HG03342 (cell line): ENCODE results near the gene PDHA2.
"Not testable (repeated sequence)": the region's sequence is repeated elsewhere in the genome, so short reads cannot be mapped to it uniquely, and the experiment has no call there.

Source experiments
- ATAC-seq: cut with Tn5 transposase; IDR thresholded peaks from one replicate; pipeline ENCODE4 v1.9.1; 2021; ENCODE audit warnings: mild to moderate bottlenecking, moderate library complexity; ENCODE audit not compliant: unreplicated experiment

Gene PDHA2

DNA sequence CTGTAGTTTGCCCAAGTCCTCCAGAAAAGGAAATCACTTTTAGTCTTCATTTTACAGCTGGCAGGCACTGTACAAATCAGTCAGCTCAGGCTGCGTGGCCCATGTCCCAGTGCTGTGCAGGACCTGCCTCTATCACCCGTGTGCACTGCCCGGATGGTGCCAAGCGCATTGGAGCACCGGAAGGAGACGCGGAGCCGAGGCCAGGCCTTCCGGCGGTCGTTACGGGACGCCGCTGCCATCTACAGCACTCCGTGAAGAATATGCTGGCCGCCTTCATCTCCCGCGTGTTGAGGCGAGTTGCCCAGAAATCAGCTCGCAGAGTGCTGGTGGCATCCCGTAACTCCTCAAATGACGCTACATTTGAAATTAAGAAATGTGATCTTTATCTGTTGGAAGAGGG lies at the start of gene PDHA2:
Gene PDHA2 (plus strand): TSS at position 203 of the 400 bp plus-strand sequence. CDS start 58 bp downstream, at position 261.
- no peak for ATAC-seq

DNA sequence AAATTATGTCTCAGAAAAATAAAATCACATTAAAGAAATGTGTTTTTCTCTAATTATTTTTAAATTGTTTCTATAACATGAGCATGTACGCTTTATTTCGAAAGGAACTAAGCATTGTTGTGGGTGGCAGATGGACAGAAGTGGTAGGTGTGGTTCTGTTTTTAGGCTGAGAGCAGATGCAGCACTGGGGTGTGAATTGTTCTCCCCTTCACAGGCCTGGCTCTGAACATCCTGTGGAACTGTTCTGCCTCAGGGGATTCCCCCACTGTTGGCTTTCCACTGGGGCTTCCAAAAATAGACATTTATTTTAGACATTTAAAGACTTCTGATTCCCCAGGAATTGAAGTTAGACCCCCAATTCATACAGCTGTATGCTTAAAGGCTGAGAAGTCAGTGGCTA lies 41.9 kb upstream of the PDHA2 start:
- no peak for ATAC-seq

DNA sequence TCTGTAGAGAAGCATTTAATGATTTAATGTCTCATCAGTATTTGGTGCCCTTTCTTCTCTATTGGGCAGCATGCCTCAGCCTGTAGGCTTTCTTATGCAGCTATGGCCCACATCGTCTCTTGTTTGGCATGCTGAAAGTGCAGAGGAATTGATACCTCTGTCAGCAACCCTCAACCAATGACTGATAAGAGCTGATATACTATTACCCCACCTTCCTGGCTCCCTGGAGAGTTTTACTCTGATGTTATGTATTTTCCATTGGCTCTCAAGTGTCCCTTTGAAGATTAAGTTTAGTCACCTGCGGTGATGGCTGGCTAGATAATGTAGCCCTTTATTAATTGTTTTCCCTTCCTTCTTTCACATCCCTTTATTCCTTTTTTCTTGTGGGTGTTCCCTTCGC lies 41.2 kb upstream of the PDHA2 start:
- ATAC-seq, result no peak

DNA sequence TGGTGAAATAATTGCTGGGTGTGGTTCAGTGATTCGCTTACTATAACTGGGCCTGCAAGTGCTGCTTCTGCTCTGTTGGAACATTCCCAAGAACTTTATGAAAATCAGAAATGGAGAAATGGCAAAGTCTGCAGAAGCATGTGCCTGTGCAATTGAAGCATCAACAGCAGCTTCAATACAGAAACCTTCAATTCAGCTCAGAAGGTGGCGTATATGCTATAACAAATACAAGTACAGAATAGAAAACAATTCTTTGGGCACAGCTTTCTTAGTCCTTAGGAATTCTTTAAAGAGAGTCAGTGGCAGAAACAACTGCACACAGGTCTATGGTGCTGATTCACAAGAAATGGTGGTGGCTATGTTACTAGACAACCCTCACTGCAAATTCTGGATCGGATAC lies 18.0 kb upstream of the PDHA2 start:
- ATAC-seq, result no peak

DNA sequence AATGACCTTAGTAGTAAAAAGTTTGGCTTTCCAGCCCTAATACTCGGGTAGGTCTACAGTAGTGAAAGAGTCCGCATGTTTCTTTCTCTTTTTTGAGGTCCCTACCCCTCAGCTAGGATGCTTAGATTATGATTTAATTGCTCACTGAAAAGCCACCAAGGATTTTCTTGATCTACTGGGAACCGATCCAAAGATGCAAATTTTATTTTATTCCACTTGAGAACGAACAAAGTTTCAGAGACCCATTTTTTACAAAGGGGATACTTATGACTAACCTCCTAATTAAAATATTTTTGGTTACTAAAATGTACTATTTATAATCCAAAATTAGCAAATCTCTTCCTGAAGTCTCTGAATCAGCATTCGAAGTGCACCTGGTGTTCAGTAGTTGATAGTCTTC lies 14.3 kb upstream of the PDHA2 start:
- ATAC-seq, result no peak

DNA sequence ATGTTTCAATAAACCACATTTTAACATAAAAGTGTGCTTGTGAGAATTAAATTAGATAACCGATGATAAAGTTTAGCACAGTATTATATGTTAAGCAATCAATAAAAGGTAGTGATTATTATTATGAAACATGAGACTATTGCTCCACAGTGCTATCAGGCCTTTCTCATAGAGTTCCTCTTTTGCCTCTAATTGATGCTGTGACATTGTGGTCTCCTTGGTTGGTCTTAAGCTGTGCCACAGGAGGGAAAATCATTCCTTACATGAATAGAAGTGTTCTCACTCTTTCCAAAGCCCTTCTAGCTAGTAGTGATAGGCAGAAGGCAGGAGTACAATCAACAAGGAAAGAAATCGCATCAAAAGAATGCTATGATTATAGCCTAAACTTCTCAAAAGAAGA lies 9.2 kb upstream of the PDHA2 start:
- ATAC-seq, result no peak

DNA sequence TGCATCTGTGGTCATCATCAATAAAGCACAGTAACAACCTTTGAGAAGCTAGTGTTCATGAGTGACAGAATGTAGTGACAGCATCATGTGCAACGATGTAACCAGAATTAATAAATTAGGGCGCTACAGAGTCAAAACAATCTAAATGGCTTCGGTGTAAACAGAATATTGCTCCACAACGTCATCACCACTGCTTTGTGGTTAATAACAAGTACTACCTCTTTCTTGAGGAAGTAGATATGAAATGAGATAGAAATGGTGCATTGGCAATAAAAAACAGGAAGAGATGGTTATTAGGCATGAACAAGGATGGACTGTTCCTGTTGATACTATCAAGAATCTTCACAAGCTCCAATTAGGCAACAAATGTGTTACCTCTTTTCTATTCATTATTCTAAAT lies 8.7 kb upstream of the PDHA2 start:
- no peak for ATAC-seq

DNA sequence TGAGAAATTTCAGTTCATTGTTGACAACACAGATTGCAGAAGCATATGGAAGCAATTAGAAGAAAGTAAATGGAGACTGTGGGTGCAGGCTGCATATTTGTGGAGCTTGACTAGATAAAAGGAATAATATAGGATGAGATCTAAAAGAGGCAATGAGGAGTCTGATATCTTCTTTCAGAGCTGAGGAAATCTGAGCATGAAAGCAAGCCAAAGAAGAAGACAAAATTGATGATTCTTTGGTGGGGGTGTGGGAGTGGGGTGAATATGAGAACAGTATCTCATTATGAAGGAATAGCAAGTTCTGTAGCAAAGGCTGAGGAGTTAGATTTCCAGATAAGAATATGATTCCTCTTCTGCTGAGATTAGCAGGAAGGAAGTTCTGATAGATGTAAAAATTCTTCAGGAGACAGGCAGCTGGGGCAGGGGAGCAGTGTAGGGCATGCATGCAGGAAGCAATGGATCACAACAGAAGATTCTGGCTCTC lies 6.1 kb upstream of the PDHA2 start:
- no peak for ATAC-seq

DNA sequence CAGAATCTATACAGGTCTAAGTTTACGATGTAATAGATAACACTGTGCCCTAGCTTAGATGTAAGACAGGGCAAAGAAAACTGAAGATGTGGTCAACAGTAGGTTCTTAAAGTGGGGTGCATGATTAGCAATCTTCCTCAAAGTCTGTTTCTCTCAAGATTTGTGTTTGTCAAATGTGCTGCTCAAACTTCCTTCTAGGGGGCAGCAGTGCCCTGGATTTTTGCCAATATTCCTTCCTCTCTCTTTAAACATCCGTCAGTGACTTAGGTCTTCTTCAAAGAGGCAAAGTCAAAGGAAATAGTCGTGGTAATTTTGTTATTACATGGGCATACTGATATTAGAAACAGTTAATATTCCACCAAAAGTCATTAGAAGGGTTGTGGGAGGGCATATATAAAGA lies 4.2 kb upstream of the PDHA2 start:
- no peak for ATAC-seq

DNA sequence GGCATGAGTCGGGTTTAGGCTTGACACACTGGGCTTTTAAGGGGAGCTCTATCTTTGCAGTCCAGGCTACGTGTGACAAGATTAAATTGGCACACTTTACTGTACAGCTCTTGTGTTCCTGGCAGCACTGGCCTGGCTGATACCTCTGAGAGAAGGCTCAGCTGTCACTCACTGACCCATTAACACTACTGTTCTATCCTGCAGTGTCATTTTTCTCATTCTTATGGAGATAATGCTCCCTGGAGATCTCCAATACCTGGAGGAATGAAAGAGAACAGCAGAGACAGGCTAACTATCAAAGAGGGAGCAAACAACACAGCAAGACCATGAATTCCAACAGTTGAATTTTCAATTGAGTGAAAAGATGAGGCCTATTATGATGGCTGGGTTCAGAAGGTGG lies 1.7 kb upstream of the PDHA2 start:
- no peak for ATAC-seq

DNA sequence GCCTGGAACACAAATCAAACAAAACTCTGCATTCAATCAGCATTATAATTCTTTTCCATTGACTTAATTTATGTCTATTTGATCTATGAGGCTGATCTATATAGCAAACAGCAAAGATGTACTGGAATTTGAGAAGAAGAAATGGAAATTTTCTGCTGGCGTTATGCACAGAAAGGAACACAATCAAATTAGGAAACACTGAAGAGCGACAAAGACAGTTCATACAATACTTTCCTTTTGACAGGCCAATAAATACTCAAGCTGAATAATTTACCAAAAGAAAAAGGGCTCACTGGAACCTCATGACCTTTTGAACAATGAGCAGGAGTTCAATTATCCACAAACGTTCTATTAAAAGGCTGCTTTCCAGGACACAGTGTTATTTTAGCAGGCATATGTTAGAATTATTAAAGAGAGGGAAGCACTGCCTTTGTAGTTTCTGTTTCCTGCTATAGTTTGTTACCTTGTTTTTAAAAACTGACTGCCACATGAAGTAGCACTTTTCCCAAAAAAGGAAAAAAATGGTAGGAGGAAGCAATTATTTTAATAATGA lies 8.1 kb downstream of the PDHA2 start:
- no peak for ATAC-seq

DNA sequence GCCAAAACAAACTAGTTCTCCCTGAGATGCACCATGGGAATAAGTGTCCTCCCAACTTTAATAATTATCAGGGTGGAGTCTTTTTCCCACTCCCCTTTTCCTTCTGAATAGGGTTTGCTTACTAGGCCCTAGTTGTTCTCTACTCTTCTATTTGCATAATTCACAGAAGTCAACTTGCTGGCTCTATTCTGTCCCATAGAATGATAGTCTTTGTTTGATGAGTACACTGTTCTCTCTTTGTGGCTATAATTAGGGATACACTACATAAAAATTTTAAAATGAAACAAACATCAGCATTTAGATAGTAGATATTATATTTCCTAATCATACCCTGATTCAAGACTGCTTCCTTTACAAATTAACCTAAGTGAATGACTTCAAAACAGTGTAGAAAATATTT lies 10.3 kb downstream of the PDHA2 start:
- no peak for ATAC-seq

DNA sequence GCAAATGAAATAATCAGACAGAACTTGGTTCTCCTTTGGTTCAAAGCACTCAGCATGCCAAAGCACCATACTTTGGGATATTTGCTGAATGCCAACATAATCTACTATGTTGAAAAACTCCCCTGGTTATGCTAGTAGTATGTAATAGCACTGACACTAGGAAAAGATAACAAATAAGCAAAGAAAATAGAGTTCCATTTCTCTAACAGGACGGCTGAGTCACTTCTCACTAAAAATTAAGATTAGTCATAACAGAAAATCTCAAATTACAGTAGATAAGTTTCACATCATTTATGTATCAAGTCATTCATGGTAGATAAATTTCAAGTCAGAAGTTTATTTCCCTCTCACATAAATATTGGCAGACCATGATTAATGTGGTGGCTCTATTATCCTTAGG lies 17.9 kb downstream of the PDHA2 start:
- no peak for ATAC-seq

DNA sequence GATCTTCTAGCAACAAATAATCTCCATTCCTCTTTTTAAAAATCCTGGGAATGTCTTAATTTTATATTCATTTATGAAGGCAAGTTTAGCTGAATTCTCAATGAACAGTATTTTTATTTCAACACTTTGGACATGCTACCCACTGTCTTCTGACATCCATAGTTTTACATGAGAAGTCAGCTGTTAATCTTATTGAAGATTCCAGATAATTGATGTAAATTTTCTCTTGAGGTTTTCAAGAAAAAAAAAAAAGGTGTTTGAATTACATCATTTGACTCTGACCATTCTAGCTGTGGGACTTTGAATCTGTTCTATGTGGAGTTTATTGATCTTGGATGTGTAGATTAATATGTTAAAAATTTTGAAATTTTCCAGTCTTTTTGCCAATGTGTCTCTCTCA lies 28.0 kb downstream of the PDHA2 start:
- no peak for ATAC-seq

DNA sequence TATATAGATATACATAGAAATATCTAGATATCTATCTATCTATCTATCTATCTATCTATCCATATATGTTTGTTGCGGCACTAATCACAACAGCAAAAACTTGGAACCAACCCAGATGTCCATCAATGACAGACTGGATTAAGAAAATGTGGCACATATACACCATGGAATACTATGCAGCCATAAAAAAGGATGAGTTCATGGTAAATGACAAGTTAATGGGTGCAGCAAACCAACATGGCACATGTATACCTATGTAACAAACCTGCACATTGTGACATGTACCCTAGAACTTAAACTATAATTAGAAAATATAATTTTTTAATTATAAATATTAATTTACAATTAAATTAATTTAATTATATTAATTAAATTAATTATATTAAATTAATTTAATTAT lies 29.5 kb downstream of the PDHA2 start:
- ATAC-seq, result not testable (repeated sequence)

DNA sequence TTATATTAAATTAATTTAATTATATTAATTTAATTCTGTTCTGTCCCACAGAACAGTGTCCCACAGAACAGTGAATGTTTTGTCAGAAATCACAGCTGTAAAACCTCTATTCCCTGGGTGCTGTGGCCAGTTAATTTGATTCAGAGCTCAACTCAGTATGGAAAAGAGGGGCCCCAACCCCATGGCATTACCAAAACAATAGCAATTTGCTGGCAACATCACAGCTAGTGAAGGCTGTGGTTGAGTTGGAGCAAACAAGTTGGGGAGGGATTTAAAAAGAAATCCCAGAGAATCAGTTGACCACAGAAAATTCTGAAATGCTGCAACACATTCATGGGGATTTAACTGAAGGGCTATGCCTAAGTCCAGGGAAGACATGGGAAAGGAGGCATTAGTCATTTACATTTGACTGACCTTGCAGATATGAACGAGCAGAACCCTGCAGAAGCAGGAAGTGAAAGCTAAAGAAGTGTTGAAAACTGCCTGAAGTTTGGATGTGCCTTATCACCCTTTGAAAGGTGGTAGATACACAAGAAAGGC lies 30.1 kb downstream of the PDHA2 start:
- ATAC-seq, result no peak

DNA sequence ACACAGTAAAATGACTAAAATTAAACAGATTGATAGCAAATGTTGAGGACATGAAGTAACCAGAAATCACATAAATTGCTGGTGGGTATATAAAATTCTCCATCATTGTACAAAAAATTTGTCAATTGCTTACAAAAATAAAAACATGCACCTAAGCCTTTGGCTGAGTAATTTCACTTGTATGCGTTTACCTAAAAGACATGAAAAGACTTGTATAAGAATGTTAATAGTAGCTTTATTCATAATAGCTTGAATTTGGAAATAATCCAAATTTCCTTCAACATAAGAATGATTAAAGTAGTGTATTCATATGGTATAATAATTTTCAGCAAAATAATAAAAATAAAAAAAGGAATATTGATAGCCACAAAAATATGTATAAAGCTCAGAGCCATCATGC lies 37.7 kb downstream of the PDHA2 start:
- ATAC-seq, result no peak

DNA sequence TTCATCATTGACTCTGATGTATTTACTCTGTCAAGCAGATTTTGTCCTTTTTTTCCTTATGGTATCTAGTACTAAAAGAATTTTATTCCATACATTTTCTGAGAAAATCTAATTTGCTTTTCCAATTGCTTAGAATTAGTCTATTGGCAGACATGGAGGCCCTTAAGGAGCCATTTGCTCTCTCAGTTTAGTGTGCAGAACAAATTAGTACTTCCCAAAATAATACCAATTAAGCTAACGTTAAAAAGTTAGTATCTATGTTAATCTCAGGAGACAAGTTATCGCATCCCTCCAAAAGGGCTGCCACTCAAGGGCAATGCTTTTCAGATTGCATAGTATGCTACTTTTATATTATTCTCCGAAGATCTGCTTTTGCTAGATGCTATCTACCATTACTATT lies 47.7 kb downstream of the PDHA2 start:
- no peak for ATAC-seq

DNA sequence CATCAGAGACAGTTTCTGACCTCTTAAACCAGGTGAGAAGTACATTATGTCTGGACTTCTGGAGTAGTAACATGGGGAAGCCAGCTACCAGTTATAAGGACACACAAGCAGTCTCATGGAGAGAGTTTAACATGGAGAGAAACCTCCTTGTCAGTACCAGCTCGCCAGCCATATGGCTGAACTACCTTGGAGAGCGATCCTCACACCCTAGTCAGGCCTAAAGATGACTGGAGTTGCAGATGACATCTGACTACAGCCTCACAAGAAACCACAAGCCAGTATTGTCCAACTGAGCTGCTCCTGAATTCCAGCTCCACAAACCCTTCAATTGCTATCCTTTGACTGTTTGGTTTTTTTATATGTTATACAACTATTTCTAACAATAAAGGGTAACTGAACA lies 49.8 kb downstream of the PDHA2 start:
- no peak for ATAC-seq
